ENCODE measurements around the gene KMT2A.
"Not testable (repeated sequence)": the region's sequence is repeated elsewhere in the genome, so short reads cannot be mapped to it uniquely, and the experiment has no call there.

KMT2A gene

GRCh38 chr11:118435290-118435892 lies 901 bp upstream of the KMT2A start:
- DNase-seq: peak; percentile 56

GRCh38 chr11:118436639-118437207 lies 431 bp downstream of the KMT2A start:
- no peak for DNase-seq

GRCh38 chr11:118437208-118438125 lies 1.2 kb downstream of the KMT2A start:
- peak; percentile 9 for DNase-seq

- DNase-seq: no peak
Measured at GRCh38 chr11:118438314-118438931, 2.1 kb downstream of the KMT2A start.

- no peak for DNase-seq
Measured at GRCh38 chr11:118439646-118440045, 3.4 kb downstream of the KMT2A start.

- DNase-seq: no peak
Measured at GRCh38 chr11:118441770-118442275, 5.5 kb downstream of the KMT2A start.

- no peak for DNase-seq
Measured at GRCh38 chr11:118442301-118442700, 6.0 kb downstream of the KMT2A start.

- DNase-seq: no peak
Measured at GRCh38 chr11:118442908-118443589, 6.8 kb downstream of the KMT2A start.

- no peak for DNase-seq
Measured at GRCh38 chr11:118443590-118444218, 7.4 kb downstream of the KMT2A start.

- no peak for DNase-seq
Measured at GRCh38 chr11:118447423-118447822, 11.1 kb downstream of the KMT2A start.

GRCh38 chr11:118448294-118448693 lies 12.0 kb downstream of the KMT2A start:
- no peak for DNase-seq

GRCh38 chr11:118449316-118449918 lies 13.1 kb downstream of the KMT2A start:
- no peak for DNase-seq

GRCh38 chr11:118450451-118450850 lies 14.2 kb downstream of the KMT2A start:
- DNase-seq: no peak

- DNase-seq: no peak
Measured at GRCh38 chr11:118462178-118462577, 25.9 kb downstream of the KMT2A start.

GRCh38 chr11:118468968-118469367 lies 32.7 kb downstream of the KMT2A start:
- DNase-seq: not testable (repeated sequence)

- DNase-seq: no peak
Measured at GRCh38 chr11:118471030-118471429, 34.7 kb downstream of the KMT2A start.

GRCh38 chr11:118473537-118473936 lies 37.2 kb downstream of the KMT2A start:
- DNase-seq: no peak

- no peak for DNase-seq
Measured at GRCh38 chr11:118476676-118477075, 40.4 kb downstream of the KMT2A start.

GRCh38 chr11:118481238-118481637 lies 44.9 kb downstream of the KMT2A start:
- not testable (repeated sequence) for DNase-seq

GRCh38 chr11:118484405-118484804 lies 48.1 kb downstream of the KMT2A start:
- no peak for DNase-seq

GRCh38 chr11:118485273-118485672 lies 49.0 kb downstream of the KMT2A start:
- DNase-seq: no peak

All from NCI-H748 treated with DMSO at 0.1 percent for 48 hours (cell line).